Epithelial cell of alveolus of lung (primary cell): ENCODE measurements around the gene TNRC6B. TPM values are rescaled to one million over a fixed set of nuclear protein-coding genes. Genes with fewer than 3 reads are reported as not detected.

ENCODE experiments used
- total RNA-seq: library from RNA; depleted of rRNA; stranded (reverse); fragments of >200 nt; gene quantifications from 2 replicates; pipeline ENCODE4 v1.2.1, GENCODE V29; 2015

The TNRC6B gene
- total RNA-seq: 15.4 and 23.6 TPM in 2 replicates

GRCh38 chr22:40177738-40178416 is at the start of gene TNRC6B:
TSS of gene TNRC6B (plus strand) at chr22:40177925. CDS start at chr22:40178136, 211 bp downstream.

GRCh38 chr22:40346185-40347118 is 168.7 kb downstream of the TNRC6B start, which contains the start of gene ADSL:
TSS of gene ADSL (plus strand) at chr22:40346500. CDS start at chr22:40346559, 59 bp downstream.

Other genes with a start within 250 kb of the TNRC6B start
- gene TMA7B, start 217.5 kb upstream of the TNRC6B start, total RNA-seq: not detected in 2 replicates
- gene FAM83F, start 183.0 kb upstream of the TNRC6B start, total RNA-seq: 1.9 TPM in 1 of 2 replicates, not detected in the other
- gene ADSL, start 168.6 kb downstream of the TNRC6B start, total RNA-seq: 59.6 and 138 TPM in 2 replicates
- gene SGSM3, start 192.7 kb downstream of the TNRC6B start, total RNA-seq: 34.1 and 43.8 TPM in 2 replicates